Stimulated activated CD8-positive, alpha-beta memory T cell treated with anti-CD3 and anti-CD28 coated beads, Interleukin-7, amount 100 ng/mL, for 4 hours (primary cell): ENCODE data around the gene GPR18.

Source experiments
- DNase-seq, 2 donors: peaks; one replicate each; pipeline ENCODE4 v3.0.0-alpha.2; 2020; ENCODE audit warnings: low read depth in 2 of 2

Gene GPR18

DNA sequence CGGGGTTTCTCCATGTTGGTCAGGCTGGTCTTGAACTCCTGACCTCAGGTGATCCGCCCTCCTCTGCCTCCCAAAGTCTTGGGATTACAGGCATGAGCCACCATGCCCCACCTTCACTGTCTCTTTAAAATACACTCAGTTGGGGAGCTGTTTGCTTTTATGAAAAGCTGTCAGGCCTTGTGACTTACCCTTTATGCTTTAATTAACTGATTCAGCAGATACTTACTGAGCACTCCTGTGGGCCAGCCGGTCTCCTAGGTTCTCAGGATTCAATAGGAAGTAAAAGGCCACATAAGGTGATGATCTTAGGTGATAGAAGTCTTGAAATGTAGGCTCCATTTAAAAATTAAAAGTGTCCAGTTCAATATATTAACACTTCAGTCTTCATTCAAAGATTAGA is 50.0 kb downstream of the GPR18 start:
- DNase-seq: no peak

DNA sequence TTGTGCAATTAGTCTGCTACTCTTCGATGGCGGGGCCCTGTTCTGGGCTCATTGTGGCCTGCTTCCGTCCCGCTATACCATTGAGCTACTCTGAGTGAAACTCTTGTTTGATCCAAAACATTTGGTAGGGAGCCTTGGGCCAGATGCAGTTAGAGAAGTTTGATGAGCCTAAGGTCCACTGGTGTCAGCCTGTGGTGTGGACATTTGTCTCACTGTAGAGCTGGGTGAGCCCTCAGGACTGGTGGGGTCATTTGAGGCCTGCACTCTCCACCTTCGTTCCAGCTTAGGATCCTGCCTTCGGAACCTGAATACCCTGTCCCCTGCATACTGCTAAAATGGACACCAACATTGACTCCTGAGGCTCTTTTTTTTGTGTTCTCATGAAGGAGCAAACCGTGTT is 50.7 kb downstream of the GPR18 start:
- DNase-seq: no peak

DNA sequence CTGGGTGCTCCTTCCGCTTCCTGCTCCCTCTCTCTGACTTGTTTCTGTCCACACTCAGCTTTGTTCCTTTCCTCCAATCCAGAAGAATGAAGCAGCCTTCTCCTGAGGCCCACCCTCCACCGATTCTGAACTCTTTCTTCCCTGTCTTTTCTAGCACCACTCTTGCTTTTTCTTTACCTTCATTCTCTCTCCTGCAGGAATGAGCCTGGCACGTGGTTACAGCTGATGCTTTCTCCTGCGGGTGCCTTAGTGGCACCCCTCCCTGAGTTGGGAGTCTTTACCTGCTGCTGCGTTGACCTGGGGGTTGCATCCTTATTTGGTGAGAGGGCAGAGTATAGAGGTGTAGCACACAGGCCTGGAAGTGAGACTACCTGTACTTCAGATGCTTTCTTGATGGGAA is 51.3 kb downstream of the GPR18 start:
- no peak for DNase-seq

DNA sequence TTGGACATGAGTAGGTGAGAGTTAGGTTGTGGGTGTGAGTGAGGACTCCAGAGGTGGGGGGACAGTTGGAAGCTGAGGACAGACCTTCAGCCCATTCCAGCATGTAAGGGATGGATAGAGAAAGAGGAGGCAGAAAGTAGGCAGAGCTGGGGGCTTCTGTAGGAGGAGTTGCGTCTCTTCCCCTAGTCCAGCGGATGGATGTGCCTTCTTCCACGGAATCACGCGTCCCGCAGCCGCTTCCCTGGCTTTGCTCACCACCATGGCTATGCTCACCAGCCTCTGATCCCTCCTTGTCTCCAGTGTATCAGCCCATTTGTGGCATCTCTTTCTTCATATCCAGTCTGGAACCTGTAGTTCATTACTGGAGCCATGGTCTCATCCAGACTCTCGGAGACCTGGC is 52.0 kb downstream of the GPR18 start:
- no peak for DNase-seq

DNA sequence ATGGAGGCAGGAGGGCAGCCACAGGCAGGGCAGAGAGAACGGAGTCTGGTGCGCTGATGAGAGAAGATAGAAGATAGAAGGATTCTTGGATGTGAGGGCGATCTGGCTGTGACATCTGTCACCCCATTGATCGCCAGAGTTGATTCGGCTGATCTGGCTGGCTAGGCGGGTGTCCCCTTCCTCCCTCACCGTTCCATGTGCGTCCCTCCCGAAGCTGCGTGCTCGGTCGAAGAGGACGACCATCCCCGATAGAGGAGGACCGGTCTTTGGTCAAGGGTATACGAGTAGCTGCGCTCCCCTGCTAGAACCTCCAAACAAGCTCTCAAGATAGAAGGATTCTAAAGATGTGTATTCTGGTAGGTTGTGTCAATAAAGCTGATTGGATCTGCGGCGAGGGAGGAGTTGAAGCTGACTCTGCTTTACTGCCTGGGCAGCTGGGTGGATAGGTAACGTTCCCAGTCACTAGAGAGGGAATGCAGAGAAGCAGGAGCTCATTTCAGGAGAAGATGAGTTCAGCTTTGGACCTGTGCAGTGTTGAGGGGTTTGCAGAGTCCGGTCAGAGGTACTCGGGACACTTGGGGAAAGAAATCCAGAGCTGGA is 52.5 kb downstream of the GPR18 start:
- no peak for DNase-seq
